Keratinocyte (primary cell): Measurements from ENCODE around the gene PDZD7. TPM values are rescaled to one million over a fixed set of nuclear protein-coding genes. Genes with fewer than 3 reads are reported as not detected.

ENCODE experiments used
- DNase-seq: peaks from one replicate; pipeline ENCODE4 v3.0.0-alpha.2; 2011; ENCODE audit warnings: low read depth, missing footprints, low spot score
- FAIRE-seq: peaks from 2 replicates; lab custom pipeline; 2011; peaks lifted over from hg19 to GRCh38; lab: Jason Lieb, UNC
- H2AFZ ChIP-seq: 2 replicates; pipeline ENCODE4 v1.6.0; 2012; ENCODE audit warnings: low read length, control low read depth, inconsistent platforms; ENCODE audit not compliant: control insufficient read depth
- H3K27ac ChIP-seq: 2 replicates; pipeline ENCODE4 v1.5.1; 2011; ENCODE audit warnings: low read length; ENCODE audit not compliant: control insufficient read depth, insufficient read depth
- H3K27me3 ChIP-seq: 3 replicates; pipeline ENCODE4 v1.6.0; 2011; ENCODE audit warnings: low read length; ENCODE audit not compliant: control insufficient read depth, insufficient read depth; ENCODE audit errors: extremely low read depth
- H3K36me3 ChIP-seq, 2 experiments: 2 replicates in 1 of 2; 3 replicates in 1 of 2; pipeline ENCODE4 v1.5.1; 2011; ENCODE audit warnings: low read length in 2 of 2, mild to moderate bottlenecking in 1 of 2; ENCODE audit not compliant: control insufficient read depth in 2 of 2, insufficient read depth in 2 of 2; ENCODE audit errors: extremely low read depth in 1 of 2
- H3K4me1 ChIP-seq: 3 replicates; pipeline ENCODE4 v1.5.1; 2011; ENCODE audit warnings: low read length; ENCODE audit not compliant: control insufficient read depth, insufficient read depth; ENCODE audit errors: extremely low read depth
- H3K4me2 ChIP-seq: 3 replicates; pipeline ENCODE4 v1.6.0; 2011; ENCODE audit warnings: low read depth, low read length; ENCODE audit not compliant: control insufficient read depth, insufficient read depth; ENCODE audit errors: extremely low read depth
- H3K4me3 ChIP-seq, 3 experiments: fragments of 200-600 bp in 1 of 3; sonication (generic) in 1 of 3; 2 replicates in 2 of 3; 3 replicates in 1 of 3; pipeline ENCODE4 v1.5.1; 2011 to 2016; ENCODE audit warnings: low read length in 3 of 3, mild to moderate bottlenecking in 3 of 3, control low read depth in 2 of 3, inconsistent platforms in 1 of 3, low read depth in 1 of 3, mixed read lengths in 1 of 3, mixed run types in 1 of 3, moderate library complexity in 1 of 3; ENCODE audit not compliant: control insufficient read depth in 2 of 3, insufficient read depth in 2 of 3; ENCODE audit errors: extremely low read depth in 1 of 3
- H3K79me2 ChIP-seq: 2 replicates; pipeline ENCODE4 v1.6.0; 2012; ENCODE audit warnings: low read length; ENCODE audit not compliant: control insufficient read depth, insufficient read depth
- H3K9ac ChIP-seq: 3 replicates; pipeline ENCODE4 v1.6.0; 2011; ENCODE audit warnings: low read length; ENCODE audit not compliant: control insufficient read depth, insufficient read depth; ENCODE audit errors: extremely low read depth
- H3K9me1 ChIP-seq: 3 replicates; pipeline ENCODE4 v1.6.0; 2011; ENCODE audit warnings: low read length; ENCODE audit not compliant: control insufficient read depth, insufficient read depth; ENCODE audit errors: extremely low read depth
- H3K9me3 ChIP-seq: 2 replicates; pipeline ENCODE4 v1.5.1; 2012; ENCODE audit warnings: low read depth, low read length; ENCODE audit not compliant: control insufficient read depth
- H4K20me1 ChIP-seq: 3 replicates; pipeline ENCODE4 v1.6.0; 2011; ENCODE audit warnings: low read length; ENCODE audit not compliant: control insufficient read depth, insufficient read depth; ENCODE audit errors: extremely low read depth
- EZH2 ChIP-seq: IDR thresholded peaks from one replicate; pipeline ENCODE4 v1.6.1; 2012; ENCODE audit warnings: inconsistent platforms, mild to moderate bottlenecking, low read length, moderate library complexity
- dilution Hi-C: fragments of 300-500 bp; cut with MboI; formaldehyde crosslinking; loops from one replicate; pipeline ENCODE4 v1.7.0; 2020; ENCODE audit warnings: low sequenced_read_pairs; ENCODE audit not compliant: extremely low pct_ligation_motif_present
- polyA plus RNA-seq, 5 experiments: library from polyadenylated mRNA; depleted of rRNA in 3 of 5; stranded (reverse) in 3 of 5; stranded (forward) in 1 of 5; unstranded in 1 of 5; fragments of >200 nt; gene quantifications; 1 replicate in 1 of 5; 2 replicates in 3 of 5; 3 replicates in 1 of 5; pipeline versions ENCODE4 v1.2.1 to v1.2.3, GENCODE V29; 2011 to 2012; ENCODE audit warnings: missing spikeins in 2 of 5, low read depth in 1 of 5, low replicate concordance in 1 of 5
- TF ChIP-seq, protein P1 (sequence below), 3 experiments: IDR thresholded peaks in 1 of 3; conservative IDR thresholded peaks in 1 of 3; optimal IDR thresholded peaks in 1 of 3; 2 replicates in 2 of 3; 3 replicates in 1 of 3; pipeline versions ENCODE3 to v1.5.1; 2011; ENCODE audit warnings: low read length in 3 of 3, mild to moderate bottlenecking in 3 of 3, moderate library complexity in 2 of 3, control low read depth in 1 of 3, inconsistent platforms in 1 of 3; ENCODE audit not compliant: insufficient read depth in 2 of 3; ENCODE audit errors: extremely low read depth in 1 of 3

PDZD7 gene
- polyA plus RNA-seq, 1 donor (not counting 4 experiments of a cell fraction or from before 2014, with no cell fraction given): 0.54 TPM

DNA sequence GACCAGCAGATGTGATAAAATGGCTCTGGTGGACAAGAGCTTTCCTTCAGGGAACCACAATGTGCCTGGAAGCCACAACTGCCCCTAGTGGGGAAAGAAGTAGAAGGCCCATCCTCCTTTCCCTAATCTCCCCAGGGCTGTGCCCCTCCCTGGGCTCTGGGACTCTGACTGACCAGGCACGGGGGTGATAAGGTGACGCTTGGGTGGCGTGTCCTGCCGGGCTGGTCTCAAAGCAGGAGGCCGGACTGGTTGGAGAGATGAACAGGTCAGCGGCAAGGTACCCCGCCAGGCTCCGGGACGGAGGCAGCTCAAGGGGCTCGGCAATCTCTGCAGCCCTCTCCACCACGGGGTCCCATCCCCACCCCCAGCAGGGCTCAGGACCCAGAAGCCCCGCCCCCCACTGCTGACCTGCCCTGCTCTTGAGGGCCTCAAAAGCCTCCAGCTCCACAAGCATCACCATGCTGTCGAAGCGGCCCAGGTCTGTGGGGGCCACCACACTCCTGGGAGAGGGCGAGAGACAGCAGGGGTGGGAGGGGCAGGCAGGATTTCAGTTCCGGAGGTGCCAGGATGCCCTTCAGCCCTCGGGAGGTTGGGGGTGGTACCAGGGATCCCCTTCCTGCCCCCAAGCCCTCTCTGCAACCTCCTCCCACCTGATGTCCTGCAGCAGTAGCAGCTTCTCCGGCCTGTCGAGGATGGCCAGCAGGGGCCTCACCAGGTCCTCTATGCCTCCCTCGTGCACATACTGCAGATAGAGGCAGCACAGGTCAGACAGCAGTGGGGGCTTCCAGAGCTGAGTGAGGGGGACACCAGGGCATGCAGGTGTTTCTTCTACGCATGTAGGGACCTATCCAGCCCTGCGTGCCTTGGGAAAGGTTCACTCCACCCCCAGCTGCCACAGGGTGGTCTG, 19.2 kb downstream of the PDZD7 start:
- no peaks in the 10 kb centered on the region for H3K79me2 ChIP-seq
- TF ChIP-seq, protein P1, sequence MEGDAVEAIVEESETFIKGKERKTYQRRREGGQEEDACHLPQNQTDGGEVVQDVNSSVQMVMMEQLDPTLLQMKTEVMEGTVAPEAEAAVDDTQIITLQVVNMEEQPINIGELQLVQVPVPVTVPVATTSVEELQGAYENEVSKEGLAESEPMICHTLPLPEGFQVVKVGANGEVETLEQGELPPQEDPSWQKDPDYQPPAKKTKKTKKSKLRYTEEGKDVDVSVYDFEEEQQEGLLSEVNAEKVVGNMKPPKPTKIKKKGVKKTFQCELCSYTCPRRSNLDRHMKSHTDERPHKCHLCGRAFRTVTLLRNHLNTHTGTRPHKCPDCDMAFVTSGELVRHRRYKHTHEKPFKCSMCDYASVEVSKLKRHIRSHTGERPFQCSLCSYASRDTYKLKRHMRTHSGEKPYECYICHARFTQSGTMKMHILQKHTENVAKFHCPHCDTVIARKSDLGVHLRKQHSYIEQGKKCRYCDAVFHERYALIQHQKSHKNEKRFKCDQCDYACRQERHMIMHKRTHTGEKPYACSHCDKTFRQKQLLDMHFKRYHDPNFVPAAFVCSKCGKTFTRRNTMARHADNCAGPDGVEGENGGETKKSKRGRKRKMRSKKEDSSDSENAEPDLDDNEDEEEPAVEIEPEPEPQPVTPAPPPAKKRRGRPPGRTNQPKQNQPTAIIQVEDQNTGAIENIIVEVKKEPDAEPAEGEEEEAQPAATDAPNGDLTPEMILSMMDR (optimal IDR thresholded peaks at IDR 0.05 in 1 of 3, IDR thresholded peaks at IDR 0.05 in 1 of 3, conservative IDR thresholded peaks at IDR 0.05 in 1 of 3; ENCODE audit: extremely low read depth in 1 of 3, insufficient read depth in 2 of 3, low read length in 3 of 3): peak; percentile 25 to 39 (median 30)
- no peak for TF ChIP-seq EZH2
- no peak overlapping the region for H3K27ac ChIP-seq
- no peak overlapping the region for H3K9ac ChIP-seq
- no peak overlapping the region for H3K4me2 ChIP-seq
- H2AFZ ChIP-seq: no peak overlapping the region
- DNase-seq (no peak), FAIRE-seq (peak; percentile 39)
- H3K4me1 ChIP-seq: peaks cover 30% of the 10 kb centered on the region
- H4K20me1 ChIP-seq: peaks cover 2% of the 10 kb centered on the region
- peaks cover 0 to 4% of the 10 kb centered on the region in 2 experiments for H3K36me3 ChIP-seq
- no peak overlapping the region for H3K4me3 ChIP-seq
- no peaks in the 10 kb centered on the region for H3K9me3 ChIP-seq
- dilution Hi-C loops: no loop called here
- H3K9me1 ChIP-seq: no peaks in the 10 kb centered on the region
- H3K27me3 ChIP-seq: no peaks in the 10 kb centered on the region

DNA sequence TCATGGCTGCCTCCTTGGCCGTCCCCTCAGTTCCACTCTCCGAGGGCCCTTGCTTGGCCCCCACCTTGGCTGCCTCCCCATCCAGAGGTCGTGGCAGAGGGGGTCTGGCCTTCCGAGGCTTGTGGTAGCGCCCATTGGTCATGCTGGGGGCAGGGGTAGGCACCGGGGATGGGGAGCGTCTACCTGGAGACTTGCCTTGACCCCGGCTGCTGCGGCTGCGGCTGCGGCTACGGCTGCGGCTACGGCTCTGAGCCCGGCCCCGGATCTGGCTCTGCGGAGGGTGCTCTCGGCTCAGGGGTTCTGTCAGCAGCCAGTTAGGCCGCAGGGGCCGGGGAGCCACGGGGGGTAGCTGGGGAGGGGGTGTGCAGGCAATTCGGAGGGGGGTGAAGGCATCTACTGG, 20.6 kb downstream of the PDZD7 start:
- DNase-seq (no peak), FAIRE-seq (no peak)
- H4K20me1 ChIP-seq: no peaks in the 10 kb centered on the region
- no peak overlapping the region for H3K9ac ChIP-seq
- H3K27me3 ChIP-seq: no peaks in the 10 kb centered on the region
- no peaks in the 10 kb centered on the region for H3K9me3 ChIP-seq
- H3K4me2 ChIP-seq: no peak overlapping the region
- no peaks in the 10 kb centered on the region for H3K79me2 ChIP-seq
- no peak overlapping the region for H3K4me3 ChIP-seq
- no peak overlapping the region for H2AFZ ChIP-seq
- H3K36me3 ChIP-seq: peaks cover 11% of the 10 kb centered on the region in 2 experiments
- no peak overlapping the region for H3K27ac ChIP-seq
- dilution Hi-C loops: no loop called here
- H3K4me1 ChIP-seq: peaks cover 30% of the 10 kb centered on the region
- H3K9me1 ChIP-seq: no peaks in the 10 kb centered on the region
- TF ChIP-seq, protein P1 (optimal IDR thresholded peaks at IDR 0.05 in 1 of 3, IDR thresholded peaks at IDR 0.05 in 1 of 3, conservative IDR thresholded peaks at IDR 0.05 in 1 of 3; ENCODE audit: extremely low read depth in 1 of 3, insufficient read depth in 2 of 3, low read length in 3 of 3): no peak
- no peak for TF ChIP-seq EZH2
